SK-N-SH treated with all-trans-retinoic acid at 6 μM for 48 hours (cell line): Measurements from ENCODE around the gene BCL2L13.

Source experiments
- ARNTL ChIP-seq: fragments of 450-650 bp; formaldehyde crosslinking; IDR thresholded peaks from 2 replicates; pipeline ENCODE4 v1.5.0; 2020; ENCODE audit warnings: low read depth, mild to moderate bottlenecking, moderate library complexity, borderline replicate concordance
- BACH2 ChIP-seq: fragments of 250-450 bp; sonication (Bioruptor Pico); IDR thresholded peaks from 2 replicates; pipeline ENCODE4 v1.9.0; 2021; ENCODE audit warnings: mild to moderate bottlenecking, borderline replicate concordance
- ESRRG ChIP-seq: fragments of 250-450 bp; sonication (Bioruptor Pico); IDR thresholded peaks from 2 replicates; pipeline ENCODE4 v1.6.1; 2021; ENCODE audit warnings: mild to moderate bottlenecking
- ISL1 ChIP-seq: fragments of 250-450 bp; sonication (Bioruptor Pico); IDR thresholded peaks from 2 replicates; pipeline ENCODE4 v2.1.2; 2022; ENCODE audit warnings: mild to moderate bottlenecking, moderate library complexity
- OSR1 ChIP-seq: fragments of 250-450 bp; sonication (Bioruptor Pico); IDR thresholded peaks from 2 replicates; pipeline ENCODE4 v1.8.0; 2022; ENCODE audit warnings: moderate library complexity, mild to moderate bottlenecking, inconsistent platforms
- RARB ChIP-seq: fragments of 250-450 bp; sonication (Bioruptor Pico); IDR thresholded peaks from 2 replicates; pipeline ENCODE4 v1.8.0; 2021; ENCODE audit warnings: mild to moderate bottlenecking, moderate library complexity
- TOX ChIP-seq: fragments of 250-450 bp; sonication (Bioruptor Pico); IDR thresholded peaks from 2 replicates; pipeline ENCODE4 v1.8.0; 2021; ENCODE audit warnings: mild to moderate bottlenecking, moderate library complexity, borderline replicate concordance
- ZNF70 ChIP-seq: fragments of 450-650 bp; formaldehyde crosslinking; IDR thresholded peaks from 2 replicates; pipeline ENCODE4 v1.5.0; 2020; ENCODE audit warnings: mild to moderate bottlenecking, moderate library complexity
- ZNF8 ChIP-seq: fragments of 450-650 bp; formaldehyde crosslinking; IDR thresholded peaks from 2 replicates; pipeline ENCODE4 v1.5.0; 2020; ENCODE audit warnings: mild to moderate bottlenecking, moderate library complexity
- TF ChIP-seq, protein P1 (sequence below): fragments of 250-450 bp; sonication (Bioruptor Pico); IDR thresholded peaks from 2 replicates; pipeline ENCODE4 v1.8.0; 2020; ENCODE audit warnings: mild to moderate bottlenecking, moderate library complexity, borderline replicate concordance
- TF ChIP-seq, protein P2 (sequence below): fragments of 250-450 bp; sonication (Bioruptor Pico); IDR thresholded peaks from 2 replicates; pipeline ENCODE4 v1.5.0; 2020; ENCODE audit warnings: mild to moderate bottlenecking, moderate library complexity

DNA sequence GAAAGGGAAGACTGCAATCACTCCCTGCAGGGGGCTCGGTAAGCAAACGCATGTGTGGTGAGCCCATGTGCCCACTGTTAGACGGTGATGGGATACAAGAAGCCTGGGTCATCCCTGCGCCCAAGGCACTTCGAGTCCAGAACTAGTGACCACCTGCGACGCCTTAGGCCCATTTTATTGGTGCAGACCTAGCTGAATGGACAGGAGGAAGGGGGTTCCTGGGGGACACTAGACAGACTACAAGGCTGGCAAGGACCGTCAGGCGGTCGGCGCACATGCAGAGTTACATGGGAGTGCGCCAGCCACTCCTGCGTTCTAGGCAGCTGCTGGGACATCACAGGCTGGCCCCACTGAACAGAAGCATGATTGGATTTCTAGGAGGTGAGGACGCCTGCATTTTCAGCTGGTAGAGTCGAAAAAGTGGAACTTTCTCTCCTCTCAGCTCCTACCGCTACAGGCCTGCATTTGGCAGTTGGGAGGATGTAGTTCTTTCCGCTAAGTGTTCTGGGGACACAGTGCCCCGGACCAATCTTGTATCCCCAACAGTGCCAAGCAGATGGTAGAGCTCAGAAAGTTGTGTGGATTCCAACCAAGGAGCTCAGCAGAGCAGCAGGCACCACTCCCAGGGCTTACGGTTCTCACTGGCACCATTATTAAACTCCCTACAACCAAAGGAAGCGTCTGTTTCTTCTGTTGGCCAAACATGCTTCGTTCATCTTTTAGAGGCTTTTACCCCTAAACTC lies 100.0 kb downstream of the BCL2L13 start:
- TF ChIP-seq, protein P1, sequence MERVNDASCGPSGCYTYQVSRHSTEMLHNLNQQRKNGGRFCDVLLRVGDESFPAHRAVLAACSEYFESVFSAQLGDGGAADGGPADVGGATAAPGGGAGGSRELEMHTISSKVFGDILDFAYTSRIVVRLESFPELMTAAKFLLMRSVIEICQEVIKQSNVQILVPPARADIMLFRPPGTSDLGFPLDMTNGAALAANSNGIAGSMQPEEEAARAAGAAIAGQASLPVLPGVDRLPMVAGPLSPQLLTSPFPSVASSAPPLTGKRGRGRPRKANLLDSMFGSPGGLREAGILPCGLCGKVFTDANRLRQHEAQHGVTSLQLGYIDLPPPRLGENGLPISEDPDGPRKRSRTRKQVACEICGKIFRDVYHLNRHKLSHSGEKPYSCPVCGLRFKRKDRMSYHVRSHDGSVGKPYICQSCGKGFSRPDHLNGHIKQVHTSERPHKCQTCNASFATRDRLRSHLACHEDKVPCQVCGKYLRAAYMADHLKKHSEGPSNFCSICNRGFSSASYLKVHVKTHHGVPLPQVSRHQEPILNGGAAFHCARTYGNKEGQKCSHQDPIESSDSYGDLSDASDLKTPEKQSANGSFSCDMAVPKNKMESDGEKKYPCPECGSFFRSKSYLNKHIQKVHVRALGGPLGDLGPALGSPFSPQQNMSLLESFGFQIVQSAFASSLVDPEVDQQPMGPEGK (CRISPR knock-in tag): no peak
- TF ChIP-seq, protein P2, sequence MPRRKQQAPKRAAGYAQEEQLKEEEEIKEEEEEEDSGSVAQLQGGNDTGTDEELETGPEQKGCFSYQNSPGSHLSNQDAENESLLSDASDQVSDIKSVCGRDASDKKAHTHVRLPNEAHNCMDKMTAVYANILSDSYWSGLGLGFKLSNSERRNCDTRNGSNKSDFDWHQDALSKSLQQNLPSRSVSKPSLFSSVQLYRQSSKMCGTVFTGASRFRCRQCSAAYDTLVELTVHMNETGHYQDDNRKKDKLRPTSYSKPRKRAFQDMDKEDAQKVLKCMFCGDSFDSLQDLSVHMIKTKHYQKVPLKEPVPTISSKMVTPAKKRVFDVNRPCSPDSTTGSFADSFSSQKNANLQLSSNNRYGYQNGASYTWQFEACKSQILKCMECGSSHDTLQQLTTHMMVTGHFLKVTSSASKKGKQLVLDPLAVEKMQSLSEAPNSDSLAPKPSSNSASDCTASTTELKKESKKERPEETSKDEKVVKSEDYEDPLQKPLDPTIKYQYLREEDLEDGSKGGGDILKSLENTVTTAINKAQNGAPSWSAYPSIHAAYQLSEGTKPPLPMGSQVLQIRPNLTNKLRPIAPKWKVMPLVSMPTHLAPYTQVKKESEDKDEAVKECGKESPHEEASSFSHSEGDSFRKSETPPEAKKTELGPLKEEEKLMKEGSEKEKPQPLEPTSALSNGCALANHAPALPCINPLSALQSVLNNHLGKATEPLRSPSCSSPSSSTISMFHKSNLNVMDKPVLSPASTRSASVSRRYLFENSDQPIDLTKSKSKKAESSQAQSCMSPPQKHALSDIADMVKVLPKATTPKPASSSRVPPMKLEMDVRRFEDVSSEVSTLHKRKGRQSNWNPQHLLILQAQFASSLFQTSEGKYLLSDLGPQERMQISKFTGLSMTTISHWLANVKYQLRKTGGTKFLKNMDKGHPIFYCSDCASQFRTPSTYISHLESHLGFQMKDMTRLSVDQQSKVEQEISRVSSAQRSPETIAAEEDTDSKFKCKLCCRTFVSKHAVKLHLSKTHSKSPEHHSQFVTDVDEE (CRISPR knock-in tag): no peak
- TF ChIP-seq ZNF70: no peak
- no peak for TF ChIP-seq BACH2 (CRISPR knock-in tag)
- TF ChIP-seq ZNF8 (CRISPR knock-in tag): no peak
- no peak for TF ChIP-seq RARB (CRISPR knock-in tag)
- no peak for TF ChIP-seq TOX (CRISPR knock-in tag)
- no peak for TF ChIP-seq ISL1 (CRISPR knock-in tag)
- TF ChIP-seq ARNTL: no peak
- TF ChIP-seq ESRRG (CRISPR knock-in tag): no peak
- TF ChIP-seq OSR1 (CRISPR knock-in tag): no peak
